GM18858 (cell line): ENCODE measurements around the gene SPATA7.
"Not testable (repeated sequence)": the region's sequence is repeated elsewhere in the genome, so short reads cannot be mapped to it uniquely, and the experiment has no call there.

Experiments
- ATAC-seq: cut with Tn5 transposase; IDR thresholded peaks from one replicate; pipeline ENCODE4 v1.9.1; 2021; ENCODE audit not compliant: unreplicated experiment

Gene SPATA7, protein sequence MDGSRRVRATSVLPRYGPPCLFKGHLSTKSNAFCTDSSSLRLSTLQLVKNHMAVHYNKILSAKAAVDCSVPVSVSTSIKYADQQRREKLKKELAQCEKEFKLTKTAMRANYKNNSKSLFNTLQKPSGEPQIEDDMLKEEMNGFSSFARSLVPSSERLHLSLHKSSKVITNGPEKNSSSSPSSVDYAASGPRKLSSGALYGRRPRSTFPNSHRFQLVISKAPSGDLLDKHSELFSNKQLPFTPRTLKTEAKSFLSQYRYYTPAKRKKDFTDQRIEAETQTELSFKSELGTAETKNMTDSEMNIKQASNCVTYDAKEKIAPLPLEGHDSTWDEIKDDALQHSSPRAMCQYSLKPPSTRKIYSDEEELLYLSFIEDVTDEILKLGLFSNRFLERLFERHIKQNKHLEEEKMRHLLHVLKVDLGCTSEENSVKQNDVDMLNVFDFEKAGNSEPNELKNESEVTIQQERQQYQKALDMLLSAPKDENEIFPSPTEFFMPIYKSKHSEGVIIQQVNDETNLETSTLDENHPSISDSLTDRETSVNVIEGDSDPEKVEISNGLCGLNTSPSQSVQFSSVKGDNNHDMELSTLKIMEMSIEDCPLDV

DNA sequence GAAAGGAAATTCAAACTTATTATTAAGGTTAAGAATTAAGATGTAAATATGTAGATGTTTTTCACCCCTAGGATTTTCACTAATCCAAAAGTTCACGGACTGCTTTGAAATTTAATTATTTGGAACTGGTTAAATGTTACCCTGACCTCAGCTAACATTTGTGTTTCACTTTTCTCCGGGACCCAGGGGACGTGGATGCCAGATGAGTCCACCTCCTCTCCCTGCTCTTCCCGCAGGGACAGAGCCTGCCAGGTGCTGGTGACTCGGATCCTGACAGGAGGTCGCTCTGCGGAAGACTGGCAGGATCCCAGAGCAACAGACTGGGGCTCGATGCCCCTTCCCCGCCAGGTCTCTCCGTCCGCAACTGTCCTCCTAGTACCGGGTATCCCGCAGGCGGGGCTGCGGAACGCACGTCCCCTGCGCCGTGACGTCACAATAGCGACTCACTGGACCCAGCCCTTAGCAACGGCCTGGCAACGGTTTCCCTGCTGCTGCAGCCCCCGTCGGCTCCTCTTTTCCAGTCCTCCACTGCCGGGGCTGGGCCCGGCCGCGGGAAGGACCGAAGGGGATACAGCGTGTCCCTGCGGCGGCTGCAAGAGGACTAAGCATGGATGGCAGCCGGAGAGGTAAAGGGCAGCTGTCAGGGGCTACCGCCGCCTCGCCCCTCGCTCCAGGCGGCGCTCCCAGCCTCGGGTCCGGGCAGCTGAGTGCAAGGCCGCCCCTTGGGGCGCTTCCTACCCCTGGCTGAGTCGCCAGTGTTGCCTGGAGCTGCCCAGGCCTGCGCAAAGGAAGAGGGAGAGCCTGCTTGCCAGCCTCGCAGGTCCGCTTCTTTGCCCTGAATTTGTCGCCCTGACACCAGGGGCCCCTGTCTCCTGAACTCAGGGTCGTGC lies at the start of gene SPATA7:
Gene SPATA7, plus strand, starts transcription at position 446 of the 890 bp plus-strand sequence. Its CDS starts 162 bp downstream, at position 608.
- ATAC-seq, result peak; percentile 100

DNA sequence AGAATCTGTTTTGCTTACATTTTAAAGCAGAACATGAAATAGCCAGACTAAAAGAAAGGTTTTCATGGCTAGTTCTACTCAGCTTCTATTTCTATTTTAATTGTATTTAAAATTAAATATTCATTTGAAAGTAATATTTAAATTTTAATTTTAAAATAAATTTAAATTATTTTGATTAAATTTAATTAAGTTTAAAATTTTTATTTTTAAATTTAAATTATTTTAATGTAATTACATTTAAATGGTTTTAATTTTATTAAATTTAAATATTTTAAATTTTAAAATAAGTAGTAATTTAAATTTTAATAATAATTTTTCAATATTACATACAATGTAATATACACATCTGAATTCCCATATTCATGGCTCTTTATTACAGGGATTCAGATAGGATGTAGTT lies 45.1 kb upstream of the SPATA7 start:
- no peak for ATAC-seq

DNA sequence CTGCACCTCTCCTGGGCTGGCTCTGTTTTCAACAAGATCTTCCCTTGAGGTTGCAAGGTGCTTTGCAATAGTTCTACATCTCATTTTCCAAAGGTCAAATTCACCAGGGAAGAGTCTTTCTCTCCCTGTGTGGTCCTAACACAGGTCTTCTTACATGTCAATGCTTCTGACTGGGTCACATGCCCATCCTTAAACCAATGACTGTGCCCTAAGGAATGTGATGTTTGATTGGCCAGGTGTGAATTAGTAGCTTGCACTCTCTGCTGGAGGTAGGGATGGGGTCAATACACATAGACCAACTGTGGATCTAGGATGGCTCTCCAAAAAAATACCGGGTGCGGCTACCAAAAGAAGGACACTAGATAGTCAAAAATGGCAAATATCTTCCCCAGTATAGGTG lies 42.5 kb upstream of the SPATA7 start:
- no peak for ATAC-seq

DNA sequence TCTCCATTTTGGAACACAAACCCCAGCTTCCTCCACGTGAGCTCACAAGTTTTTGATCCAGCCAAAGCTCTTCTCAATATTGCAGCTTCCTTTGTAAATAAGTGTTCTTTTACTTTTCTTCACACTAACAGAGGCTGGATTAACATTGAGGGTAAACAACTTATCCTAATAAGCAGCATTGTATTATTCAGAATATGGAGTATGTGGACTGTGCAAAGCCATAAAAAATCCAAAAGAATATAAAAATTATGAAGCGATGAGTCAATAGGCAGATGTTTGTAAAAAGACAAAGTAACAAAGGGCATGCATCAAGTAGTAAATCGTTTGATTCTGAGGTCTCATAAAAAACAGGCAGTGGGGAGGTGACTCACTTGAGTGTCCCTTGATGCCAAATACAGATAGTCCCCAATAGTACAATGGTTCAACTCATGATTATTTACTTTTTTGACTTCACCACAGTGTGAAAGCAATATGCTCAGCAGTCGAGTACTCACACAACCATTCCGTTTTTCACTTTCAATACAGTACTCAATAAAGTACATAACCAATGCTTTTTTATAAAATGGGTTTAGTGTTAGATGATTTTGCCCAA lies 39.3 kb upstream of the SPATA7 start:
- no peak for ATAC-seq

DNA sequence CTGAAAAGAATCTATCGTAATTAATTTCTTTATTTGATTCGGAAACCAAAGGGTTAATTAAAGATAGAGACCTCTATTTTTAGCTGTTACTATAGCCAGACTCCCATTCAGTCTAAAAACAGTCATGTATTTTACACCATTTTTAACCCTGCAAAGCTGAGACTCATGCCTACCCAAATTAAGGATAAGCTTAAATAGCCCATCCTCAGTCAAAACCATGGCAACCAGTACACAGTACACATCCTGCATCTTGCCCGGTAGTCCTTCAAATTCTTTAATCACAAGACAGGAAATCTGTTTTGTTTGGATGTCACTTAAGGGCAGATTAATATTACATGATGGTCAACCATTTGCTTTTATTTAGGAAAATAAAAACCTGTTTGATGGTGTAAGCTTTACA lies 36.9 kb upstream of the SPATA7 start:
- no peak for ATAC-seq

DNA sequence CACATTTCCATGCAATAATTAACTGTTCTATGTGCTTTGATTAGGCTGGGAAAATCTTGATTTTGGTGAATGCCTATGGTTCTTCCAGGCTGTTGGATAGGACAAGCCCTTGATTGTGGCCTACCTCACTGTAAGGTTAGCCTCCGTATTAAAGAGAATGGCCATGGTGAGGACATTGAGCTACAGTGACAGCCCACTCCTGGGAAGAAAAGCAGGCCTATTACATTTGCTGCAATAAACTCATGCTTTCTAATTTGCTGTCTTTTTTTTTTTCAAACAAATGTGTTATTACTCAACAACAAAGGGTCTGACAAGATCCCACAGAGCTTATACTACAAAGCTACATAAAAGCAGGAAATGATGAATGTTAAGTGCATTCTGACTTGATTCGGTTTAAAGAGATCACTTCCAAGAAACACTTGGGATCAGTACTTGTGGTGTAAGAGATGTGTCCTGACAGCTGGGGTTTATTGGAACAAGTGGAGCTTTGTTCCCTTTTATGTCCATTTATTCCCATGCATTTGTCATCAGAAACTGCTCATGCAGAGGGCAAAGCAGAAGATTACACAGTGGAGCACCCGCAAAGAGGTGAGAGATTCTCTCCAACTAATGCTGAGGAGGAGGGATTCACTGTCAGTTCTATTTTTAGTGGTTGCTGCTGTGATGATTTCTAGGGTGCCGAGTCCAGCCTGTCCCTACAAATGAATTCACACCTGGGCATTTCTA lies 33.3 kb upstream of the SPATA7 start:
- ATAC-seq, result no peak

DNA sequence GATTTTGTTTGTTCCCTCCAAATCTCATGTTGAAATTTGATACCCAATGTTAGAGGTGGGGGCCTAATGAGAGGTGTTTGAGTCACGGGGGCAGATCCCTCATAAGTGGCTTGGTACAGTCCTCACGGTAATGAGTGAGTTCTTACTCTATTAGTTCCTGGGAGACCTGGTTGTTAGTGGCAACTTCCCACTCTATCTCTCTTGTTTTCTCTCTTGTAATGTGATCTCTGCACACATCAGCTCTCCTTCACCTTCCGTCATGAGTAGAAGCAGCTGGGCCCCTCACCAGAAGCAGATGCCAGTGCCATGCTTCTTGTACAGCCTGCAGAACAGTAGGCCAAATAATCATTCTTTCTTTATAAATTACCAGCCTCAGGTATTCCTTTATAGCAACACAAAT lies 32.8 kb upstream of the SPATA7 start:
- ATAC-seq, result no peak

DNA sequence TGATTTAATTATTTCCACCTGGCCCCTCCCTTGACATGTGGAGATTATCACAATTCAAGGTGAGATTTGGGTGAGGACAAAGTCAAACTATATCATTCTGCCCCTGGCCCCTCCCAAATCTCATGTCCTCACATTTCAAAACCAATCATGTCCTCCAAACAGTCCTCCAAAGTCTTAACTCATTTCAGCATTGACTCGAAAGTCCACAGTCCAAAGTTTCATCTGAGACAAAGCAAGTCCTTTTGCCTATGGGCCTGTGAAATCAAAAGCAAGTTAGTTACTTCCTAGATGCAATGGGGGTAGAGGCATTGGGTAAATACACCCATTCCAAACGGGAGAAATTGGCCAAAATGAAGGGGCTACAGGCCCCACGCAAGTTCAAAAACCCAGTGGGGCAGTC lies 31.1 kb upstream of the SPATA7 start:
- ATAC-seq, result no peak

DNA sequence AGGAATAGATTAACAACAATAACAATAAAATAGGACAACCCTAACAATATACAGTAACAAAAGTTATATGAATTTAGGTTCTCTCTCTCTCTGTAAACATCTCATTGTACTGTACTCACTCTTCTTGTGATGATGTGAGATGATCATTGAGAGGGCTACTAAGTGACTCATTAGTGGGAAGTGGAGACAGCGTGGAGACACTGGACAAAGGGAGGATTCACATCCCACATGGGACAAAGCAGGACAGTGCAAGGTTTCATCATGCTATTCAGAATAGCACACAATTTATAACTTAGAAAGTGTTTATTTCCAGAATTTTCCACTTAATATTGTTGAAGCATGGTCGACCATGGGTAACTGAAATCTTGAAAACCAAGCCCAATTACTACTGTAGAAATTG lies 26.0 kb upstream of the SPATA7 start:
- no peak for ATAC-seq

DNA sequence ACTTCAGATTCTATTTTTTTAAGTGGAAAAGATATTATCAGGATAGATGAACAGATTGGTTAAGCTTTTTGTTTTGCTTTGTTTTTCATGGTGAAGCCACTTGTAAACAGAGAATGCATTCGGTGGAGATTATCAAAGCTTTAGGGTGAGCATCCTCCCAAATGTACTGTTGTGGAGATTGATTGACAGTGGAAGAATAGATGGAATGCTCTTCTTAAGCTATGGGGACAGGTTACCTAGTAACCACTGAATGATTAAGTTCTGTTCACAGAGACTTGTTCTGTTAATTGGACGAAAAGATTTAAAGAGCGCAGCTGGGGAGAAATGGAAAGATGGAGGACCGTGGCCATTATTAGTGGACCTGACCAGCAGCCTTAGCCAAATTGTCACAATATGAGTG lies 21.8 kb upstream of the SPATA7 start:
- ATAC-seq, result no peak

DNA sequence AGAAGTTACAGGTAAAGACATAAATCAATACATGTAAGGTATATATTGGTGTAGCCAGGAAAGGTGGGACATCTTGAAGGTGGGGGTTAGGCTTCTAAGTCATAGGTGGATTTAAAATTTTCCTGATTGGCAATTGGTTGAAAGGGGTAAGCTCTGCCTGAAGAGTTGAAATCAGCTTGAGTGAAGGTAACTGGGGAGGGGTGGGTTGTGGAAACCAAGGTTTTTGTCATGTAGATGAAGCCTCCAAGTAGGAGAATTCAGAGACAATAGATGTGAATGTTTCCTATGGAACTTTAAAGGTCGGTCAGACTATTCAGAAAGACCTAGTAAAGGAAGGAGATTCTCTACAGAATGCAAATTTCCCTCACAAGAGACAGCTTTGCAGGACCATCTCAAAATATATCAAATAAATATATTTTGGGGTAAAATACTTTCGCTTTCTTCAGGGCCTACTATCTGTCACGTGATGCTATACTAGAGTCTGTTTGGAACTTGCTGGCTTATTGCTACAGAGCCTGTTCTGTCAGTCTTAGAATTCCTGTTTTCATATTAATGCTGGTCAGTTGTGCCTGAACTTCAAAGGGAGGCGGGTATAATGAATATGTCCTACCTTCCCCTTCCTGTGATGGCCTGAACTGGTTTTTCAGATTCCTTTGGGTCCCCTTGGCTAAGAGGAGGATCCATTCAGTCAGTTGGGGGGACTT lies 20.6 kb upstream of the SPATA7 start:
- no peak for ATAC-seq

DNA sequence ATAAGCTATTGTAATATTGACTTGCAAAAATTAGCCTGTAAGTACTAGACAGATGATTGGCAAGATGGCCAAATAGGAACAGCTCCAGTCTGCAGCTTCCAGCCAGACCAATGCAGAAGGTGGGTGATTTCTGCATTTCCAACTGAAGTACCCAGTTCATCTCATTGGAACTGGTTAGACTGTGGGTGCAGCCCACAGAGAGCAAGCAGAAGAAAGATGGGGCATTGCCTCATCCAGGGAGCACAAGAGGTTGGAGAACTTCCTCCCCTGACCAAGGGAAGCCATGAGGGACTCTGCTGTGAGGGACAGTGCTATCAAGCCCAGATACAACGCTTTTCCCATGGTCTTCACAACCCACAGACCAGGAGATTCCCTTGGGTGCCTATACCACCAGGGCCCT lies 16.0 kb upstream of the SPATA7 start:
- no peak for ATAC-seq

DNA sequence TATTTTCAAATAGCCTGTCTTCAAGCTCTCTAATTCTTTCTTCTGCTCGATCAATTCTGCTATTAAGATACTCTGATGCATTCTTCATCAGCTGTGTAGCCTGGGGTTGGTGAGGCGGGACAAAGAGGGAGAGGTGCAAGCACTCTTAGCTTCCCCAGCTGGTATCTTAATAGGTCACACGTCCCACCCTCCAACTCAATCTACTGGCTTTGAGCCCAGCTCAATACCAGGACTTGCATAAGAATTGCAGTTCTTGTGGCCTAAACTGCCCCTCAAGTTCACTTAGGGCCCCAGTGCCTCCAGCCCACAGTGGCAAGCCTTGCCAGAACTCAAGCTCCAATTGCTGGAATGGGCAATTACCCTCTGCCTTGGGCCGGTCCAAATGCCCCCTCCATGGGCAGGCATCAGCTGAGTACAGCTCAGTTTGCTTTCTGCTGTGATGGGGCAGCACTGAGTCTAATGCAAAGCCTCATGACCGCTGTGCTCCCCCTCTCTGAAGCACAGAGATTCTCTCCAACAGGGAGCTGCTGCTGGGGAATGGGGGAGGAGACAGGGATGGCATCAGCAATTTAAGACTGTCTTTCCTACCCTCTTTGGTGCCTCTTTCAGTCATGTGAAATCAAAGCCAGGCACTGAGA lies 5.6 kb upstream of the SPATA7 start:
- ATAC-seq, result no peak

DNA sequence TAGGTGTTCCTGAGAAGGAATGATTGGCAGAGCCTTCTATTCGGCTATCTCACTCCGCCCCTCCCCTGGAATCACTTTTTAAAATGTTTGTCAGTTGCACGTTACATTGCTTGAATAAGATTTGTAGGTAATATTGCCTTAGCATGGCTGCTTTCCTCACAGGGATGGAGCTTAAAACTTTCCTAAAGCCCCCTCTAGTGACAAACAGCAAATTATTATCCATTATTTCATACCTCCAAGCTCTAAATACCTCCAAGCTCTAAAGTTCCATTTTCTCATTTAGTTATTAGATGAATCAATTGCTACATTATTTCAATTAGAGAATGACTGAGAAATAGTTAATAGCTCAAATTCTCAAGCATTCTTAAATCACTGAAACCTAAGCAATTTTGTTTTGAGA lies 5.1 kb upstream of the SPATA7 start:
- no peak for ATAC-seq

DNA sequence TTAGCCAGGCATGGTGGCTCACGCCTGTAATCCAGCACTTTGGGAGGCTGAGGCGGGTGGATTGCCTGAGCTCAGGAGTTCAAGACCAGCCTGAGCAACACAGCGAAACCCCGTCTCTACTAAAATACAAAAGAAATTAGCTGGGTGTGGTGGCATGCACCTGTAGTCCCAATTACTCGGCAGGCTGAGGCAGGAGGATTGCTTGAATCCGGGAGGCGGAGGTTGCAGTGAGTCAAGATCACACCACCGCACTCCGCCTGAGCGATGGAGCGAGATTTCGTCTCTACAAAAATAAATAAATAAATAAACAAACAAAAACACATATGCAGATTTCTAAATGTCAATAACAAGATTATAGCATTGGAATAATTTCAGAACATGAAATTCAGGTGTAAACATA lies 3.8 kb upstream of the SPATA7 start:
- ATAC-seq, result not testable (repeated sequence)

DNA sequence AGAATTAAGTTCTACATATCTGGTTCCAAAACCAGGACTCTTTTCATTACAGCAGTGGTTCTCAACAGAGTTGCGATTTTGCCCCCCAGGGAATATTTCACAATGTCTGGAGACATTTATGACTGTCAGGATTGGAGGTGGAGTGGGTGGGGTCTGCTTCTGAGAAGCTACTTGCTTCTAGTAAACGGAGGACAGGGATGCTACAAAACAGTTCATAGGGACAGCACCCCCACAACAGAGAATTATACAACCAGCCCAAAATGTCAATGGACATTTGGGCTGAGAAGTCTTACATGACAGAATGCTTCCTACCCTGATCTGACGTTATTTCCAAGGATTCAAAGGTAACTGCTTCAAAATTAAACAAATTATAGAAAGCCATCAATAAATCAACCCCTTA lies 739 bp upstream of the SPATA7 start:
- ATAC-seq, result no peak

DNA sequence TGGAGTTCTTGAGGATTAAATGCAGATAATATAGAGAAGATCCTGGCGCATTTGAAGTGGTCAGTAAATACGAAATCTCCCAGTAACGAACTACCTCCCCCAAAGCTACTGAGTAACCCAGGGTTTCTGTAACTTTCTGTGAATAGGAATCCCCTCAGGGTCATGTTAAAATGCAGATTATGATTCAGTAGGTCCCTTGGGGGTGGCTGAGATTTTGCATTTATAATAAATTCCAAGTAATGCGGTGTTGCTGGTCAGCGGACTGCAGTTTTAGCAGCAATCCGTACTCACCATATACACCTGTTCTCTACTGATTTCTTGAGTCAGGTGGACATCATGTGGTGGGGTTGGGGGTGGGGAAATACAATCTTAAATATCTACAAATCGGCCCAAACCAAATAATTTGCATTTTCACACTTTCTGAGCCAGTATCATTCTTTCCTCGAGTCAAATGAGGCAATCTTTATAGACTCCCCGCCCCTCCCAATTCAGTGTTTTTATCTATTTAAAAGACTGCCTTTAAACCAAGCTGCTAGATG lies 868 bp downstream of the SPATA7 start:
- no peak for ATAC-seq

DNA sequence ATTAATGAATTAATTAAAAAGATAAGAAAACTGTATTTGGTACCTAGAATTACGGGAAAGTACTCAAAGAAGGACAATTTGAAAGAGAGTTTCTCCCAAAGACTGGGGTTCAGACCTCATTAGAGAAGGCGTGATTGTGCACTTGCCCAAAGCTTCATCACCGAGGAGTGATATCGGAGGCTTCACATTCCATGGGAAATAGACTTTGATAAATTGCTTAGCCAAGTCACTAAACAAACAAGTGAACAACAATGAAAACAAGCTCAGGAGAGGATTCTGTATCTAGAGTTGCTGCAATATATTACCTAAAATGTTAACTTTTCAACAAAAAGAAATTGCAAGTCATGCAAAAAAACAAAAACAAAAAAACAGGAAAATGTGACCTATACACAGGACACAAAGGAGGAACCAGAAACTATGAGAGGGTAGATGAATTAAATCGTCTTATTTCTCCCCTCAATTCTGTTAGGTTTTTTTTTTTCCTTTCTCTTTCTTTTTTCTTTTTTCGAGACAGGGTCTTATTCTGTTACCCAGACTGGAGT lies 3.4 kb downstream of the SPATA7 start:
- ATAC-seq, result no peak

DNA sequence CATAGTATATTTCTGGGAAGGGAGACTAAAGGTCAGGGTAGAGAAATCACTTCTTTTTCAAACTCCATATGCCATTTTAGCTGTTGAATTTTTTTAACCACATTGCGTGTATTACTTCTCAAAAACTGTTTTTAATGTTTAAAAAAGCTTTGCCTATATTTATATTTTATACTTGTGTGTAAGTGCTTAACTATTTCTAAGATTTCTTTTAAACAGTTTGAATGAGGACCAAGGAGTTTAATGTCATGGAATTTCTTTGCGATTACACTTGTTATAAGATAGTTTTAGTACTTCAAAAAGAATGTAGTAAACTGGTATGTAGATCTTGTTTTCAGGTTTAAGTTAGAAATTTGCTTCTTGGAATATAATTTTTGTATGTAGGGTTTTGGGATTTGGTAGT lies 7.2 kb downstream of the SPATA7 start:
- no peak for ATAC-seq
